Ishikawa (cell line): ENCODE measurements around the gene HYAL1.
A peak's percentile ranks its signal among the peaks of the same experiment; 100 is the strongest.

Source experiments
- CEBPB ChIP-seq: IDR thresholded peaks from 2 replicates; pipeline ENCODE4 v1.6.1; 2012
- CREB1 ChIP-seq: IDR thresholded peaks from 2 replicates; pipeline ENCODE4 v1.6.1; 2012; ENCODE audit warnings: low read depth
- EGR1 ChIP-seq: IDR thresholded peaks from 2 replicates; pipeline ENCODE4 v1.6.1; 2012
- EP300 ChIP-seq: IDR thresholded peaks from 2 replicates; pipeline ENCODE4 v1.6.1; 2012; ENCODE audit warnings: borderline replicate concordance
- FOXM1 ChIP-seq: IDR thresholded peaks from 2 replicates; pipeline ENCODE4 v1.6.1; 2012; ENCODE audit warnings: low read depth, borderline replicate concordance
- MAX ChIP-seq: IDR thresholded peaks from 2 replicates; pipeline ENCODE4 v1.6.1; 2012
- NFIC ChIP-seq: IDR thresholded peaks from 2 replicates; pipeline ENCODE4 v1.6.1; 2012
- RAD21 ChIP-seq: IDR thresholded peaks from 2 replicates; pipeline ENCODE4 v1.6.1; 2012; ENCODE audit warnings: low read depth
- REST ChIP-seq: IDR thresholded peaks from 2 replicates; pipeline ENCODE4 v1.6.1; 2012; ENCODE audit warnings: low read depth, mild to moderate bottlenecking
- TAF1 ChIP-seq: IDR thresholded peaks from 2 replicates; pipeline ENCODE4 v1.6.1; 2012; ENCODE audit warnings: low read depth, mild to moderate bottlenecking
- TCF12 ChIP-seq: IDR thresholded peaks from 2 replicates; pipeline ENCODE4 v1.6.1; 2012; ENCODE audit warnings: low read depth
- TEAD4 ChIP-seq: IDR thresholded peaks from 2 replicates; pipeline ENCODE4 v1.6.1; 2012
- USF1 ChIP-seq: IDR thresholded peaks from 2 replicates; pipeline ENCODE4 v1.6.1; 2012
- YY1 ChIP-seq: IDR thresholded peaks from 2 replicates; pipeline ENCODE4 v1.6.1; 2012; ENCODE audit warnings: low read depth
- ZBTB7A ChIP-seq: IDR thresholded peaks from 2 replicates; pipeline ENCODE4 v1.6.1; 2012; ENCODE audit warnings: low read depth

Gene HYAL1

GRCh38 chr3:50338965-50339364, 35.6 kb upstream of the HYAL1 start:
- no peak for TF ChIP-seq YY1
- TF ChIP-seq TEAD4 = no peak
- TF ChIP-seq CEBPB = no peak
- TF ChIP-seq EP300 = no peak
- TF ChIP-seq MAX = no peak
- TF ChIP-seq REST = no peak
- TF ChIP-seq EGR1 = no peak
- no peak for TF ChIP-seq RAD21
- TF ChIP-seq USF1 = no peak
- no peak for TF ChIP-seq FOXM1
- TF ChIP-seq CREB1 = no peak
- TF ChIP-seq NFIC = no peak
- TF ChIP-seq ZBTB7A = no peak
- no peak for TF ChIP-seq TAF1

GRCh38 chr3:50337175-50337861, 33.9 kb upstream of the HYAL1 start:
- TF ChIP-seq FOXM1 (0 out of 2 replicates have a peak, but pooled peaks have one; percentile 18), ZBTB7A (peak; percentile 28; the same call in 1 of the 2 replicates), REST (no peak), TAF1 (peak; percentile 73), TEAD4 (0 out of 2 replicates have a peak, but pooled peaks have one; percentile 7), RAD21 (no peak), EGR1 (peak; percentile 87), TCF12 (no peak; the same call in 1 of the 2 replicates), CREB1 (no peak; the same call in none of the 2 replicates), USF1 (no peak), CEBPB (no peak), YY1 (no peak; the same call in 1 of the 2 replicates), NFIC (0 out of 2 replicates have a peak, but pooled peaks have one; percentile 10), MAX (peak; percentile 94), EP300 (no peak)

GRCh38 chr3:50336452-50337174, 33.2 kb upstream of the HYAL1 start:
- TF ChIP-seq TEAD4 (no peak), EGR1 (no peak), NFIC (no peak), MAX (no peak), REST (no peak), ZBTB7A (no peak), USF1 (no peak), RAD21 (no peak), YY1 (no peak), CEBPB (no peak; the same call in 1 of the 2 replicates), CREB1 (no peak), TCF12 (no peak; the same call in 1 of the 2 replicates), TAF1 (no peak), EP300 (no peak), FOXM1 (no peak)
